GM18951 (cell line): ENCODE data around the gene AIRE.
A peak's percentile ranks its signal among the peaks of the same experiment; 100 is the strongest.

Experiments
- POLR2A ChIP-seq: IDR thresholded peaks from 4 replicates; pipeline ENCODE4 v1.6.1; 2011; ENCODE audit warnings: mild to moderate bottlenecking; ENCODE audit not compliant: insufficient read length, insufficient read depth; ENCODE audit errors: extremely low read depth
- in situ Hi-C: fragments of 300-500 bp; cut with MboI; formaldehyde crosslinking; loops from one replicate; pipeline ENCODE4 v1.12.0; 2022; ENCODE audit warnings: low sequenced_read_pairs, mixed read lengths, inconsistent platforms; ENCODE audit not compliant: unreplicated experiment

The AIRE gene

DNA sequence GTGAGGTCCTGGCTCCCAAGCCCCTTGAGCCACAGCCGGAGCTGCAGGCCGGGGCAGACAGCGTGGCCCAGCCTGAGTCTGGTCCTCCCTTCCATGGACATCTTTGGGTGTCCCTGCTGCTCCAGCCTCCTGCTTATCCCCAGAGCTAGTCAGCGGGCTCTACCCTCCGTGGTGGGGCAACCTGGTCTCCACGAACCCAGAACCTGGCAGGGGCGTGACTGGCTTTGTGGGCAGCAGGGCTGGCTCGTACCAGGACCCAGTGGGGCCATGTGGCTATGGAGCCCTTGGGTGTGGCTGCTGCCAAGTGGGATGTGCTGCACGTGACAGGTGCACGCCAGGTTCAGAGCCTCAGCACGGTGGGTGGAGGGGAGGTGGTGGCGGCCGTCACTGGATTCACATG, 35.2 kb downstream of the AIRE start:
- no peak for TF ChIP-seq POLR2A
- in situ Hi-C loops, result no loop called here

DNA sequence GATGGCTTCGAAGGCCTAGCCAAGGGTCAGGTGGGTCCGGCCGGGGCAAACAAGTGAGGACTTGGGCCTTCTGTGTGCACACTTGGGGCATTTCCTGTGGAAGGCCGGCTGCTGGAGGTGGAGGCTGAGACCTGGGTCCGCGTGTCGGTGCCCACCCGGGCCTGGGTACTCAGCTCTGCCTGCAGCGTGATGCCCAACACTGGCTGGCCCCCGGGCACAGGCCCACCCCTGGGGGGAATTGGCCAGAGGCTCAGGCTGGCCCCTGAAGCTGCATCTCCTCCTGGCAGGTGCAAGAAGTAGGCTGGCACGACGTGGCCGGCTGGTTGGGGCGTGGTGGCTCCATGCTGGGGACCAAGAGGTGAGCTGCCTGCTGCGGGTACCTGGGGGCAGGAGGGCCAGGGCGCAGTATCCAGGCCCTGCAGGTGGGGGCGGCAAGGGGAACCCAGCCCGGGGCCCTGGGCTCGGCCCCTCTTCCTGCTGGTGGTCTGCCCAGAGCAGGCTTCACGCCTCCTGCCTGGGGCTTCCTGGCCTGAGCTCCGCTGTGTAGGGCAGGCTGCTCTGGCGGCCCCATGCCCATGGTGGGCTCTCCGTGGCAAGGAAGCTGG, 36.3 kb downstream of the AIRE start:
- in situ Hi-C loops, result no loop called here
- no peak for TF ChIP-seq POLR2A

DNA sequence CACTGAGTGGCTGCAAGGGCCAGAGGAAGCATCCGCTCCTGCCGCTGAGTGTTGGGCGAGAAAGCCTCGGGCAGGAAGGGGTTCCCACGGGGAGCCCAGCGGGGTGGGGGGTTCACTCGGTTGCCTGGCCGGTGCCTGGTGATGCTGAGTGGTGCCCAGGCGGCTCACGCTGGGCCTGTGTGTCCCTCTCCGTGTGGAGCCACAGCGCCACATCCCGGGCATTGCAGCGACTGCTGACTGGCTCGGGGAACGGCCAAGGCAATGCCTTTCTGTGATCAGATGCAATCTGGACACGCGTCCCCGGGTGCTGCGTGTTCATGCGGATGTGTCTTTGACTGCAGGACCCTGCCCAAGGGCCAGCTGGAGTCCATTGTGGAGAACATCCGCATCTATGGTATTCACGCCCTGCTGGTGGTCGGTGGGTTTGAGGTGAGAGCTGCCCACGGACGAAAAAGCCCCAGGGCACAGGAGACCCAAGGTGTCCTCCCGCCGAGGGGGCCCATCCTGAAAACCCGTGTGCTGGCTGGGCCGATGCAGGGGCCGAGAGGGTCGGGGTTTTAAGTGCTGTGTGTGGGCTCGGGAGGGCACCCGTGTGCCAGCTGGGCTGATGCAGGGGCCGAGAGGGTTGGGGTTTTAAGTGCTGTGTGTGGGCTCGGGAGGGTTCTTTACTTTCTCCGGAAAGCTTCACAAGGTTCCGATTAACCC, 37.1 kb downstream of the AIRE start:
- no peak for TF ChIP-seq POLR2A
- in situ Hi-C loops, result no loop called here

DNA sequence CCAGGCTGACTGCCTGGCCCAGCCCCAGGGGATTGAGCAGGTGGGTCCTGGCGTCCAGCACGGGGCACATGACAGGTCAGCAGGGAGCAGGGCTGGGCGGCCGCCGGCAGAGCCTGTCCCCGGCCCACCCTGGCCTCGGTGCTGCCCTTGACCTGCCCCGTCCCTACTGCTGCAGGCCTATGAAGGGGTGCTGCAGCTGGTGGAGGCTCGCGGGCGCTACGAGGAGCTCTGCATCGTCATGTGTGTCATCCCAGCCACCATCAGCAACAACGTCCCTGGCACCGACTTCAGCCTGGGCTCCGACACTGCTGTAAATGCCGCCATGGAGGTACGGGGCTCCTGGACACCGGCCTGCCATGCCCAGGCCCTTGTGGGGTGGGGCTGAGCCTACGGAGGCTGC, 37.9 kb downstream of the AIRE start:
- in situ Hi-C loops, result no loop called here
- no peak for TF ChIP-seq POLR2A

DNA sequence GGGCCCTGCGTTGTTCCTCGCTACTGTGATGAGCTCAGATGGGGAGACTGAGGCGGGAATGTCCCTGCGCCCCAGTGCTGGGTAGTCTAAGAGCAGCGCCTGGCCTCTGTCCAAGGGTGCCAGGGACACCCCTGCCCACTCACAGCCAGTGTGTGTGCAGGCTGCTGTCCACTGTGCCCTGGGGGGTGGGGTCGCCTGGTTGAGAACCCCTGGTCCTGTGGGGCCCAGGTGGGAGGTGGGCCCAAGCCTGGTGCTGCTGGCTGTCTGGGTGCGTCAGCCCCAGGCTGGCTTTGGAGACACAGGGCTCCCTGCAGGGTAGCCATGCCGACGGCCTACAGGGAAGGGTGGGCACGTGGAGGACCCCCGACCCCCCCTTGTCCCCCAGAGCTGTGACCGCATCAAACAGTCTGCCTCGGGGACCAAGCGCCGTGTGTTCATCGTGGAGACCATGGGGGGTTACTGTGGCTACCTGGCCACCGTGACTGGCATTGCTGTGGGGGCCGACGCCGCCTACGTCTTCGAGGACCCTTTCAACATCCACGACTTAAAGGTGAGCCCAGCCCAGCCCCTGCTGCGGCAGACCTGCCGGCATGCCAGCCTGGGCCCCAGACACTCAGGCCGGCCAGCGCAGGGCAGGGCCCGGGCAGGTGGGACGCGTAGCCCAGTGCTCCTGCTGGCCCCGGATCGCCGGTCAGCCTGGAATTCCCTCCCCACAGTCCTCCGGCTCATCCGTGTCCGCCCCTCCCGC, 38.6 kb downstream of the AIRE start:
- in situ Hi-C loops, result no loop called here
- no peak for TF ChIP-seq POLR2A

DNA sequence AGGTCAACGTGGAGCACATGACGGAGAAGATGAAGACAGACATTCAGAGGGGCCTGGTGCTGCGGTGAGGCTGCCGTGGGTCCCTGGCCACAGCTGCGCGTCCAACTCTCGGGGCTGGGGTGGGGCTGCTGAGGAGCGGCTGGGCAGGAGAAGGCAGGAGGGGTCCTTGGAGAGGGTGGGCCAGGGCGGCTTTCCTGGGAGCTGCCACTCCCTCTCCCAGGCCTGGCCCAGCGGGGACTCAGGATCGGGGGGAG, 39.1 kb downstream of the AIRE start:
- in situ Hi-C loops, result no loop called here
- TF ChIP-seq POLR2A, result no peak

DNA sequence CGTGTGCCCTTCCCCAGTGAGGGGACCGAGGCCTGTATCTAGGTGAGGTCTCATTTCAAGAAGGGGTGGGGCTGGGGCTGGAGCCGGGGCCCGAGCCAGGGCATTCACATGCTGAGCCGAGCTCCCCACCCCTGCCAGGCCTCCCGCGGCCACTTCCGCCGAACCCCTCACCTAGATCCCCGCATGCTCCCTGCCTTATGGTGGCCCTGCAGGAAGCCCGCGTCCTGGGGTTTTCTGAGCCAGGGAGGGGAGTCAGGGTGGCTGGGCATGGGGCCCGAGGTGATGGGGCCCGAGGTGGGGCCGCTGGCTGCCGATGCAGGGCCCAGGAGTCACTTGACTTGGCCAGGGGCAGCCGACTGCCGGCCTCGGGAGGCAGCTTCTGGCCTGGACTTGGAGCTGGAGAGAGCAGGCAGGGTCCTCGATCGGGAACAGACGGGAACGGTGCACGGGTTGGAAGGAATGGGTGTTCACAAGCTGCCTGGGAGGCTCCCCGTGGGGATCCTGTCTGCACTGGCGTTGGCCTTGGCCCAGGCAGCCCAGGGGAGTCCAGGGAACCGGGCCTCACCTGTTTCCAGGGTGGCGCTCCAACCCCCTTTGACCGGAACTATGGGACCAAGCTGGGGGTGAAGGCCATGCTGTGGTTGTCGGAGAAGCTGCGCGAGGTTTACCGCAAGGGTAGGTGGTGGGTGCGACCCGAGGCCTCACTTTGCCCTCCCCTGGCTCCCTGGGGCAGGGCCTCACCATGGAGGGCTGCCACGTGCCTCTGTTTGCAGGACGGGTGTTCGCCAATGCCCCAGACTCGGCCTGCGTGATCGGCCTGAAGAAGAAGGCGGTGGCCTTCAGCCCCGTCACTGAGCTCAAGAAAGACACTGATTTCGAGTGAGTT, 40.0 kb downstream of the AIRE start:
- TF ChIP-seq POLR2A, result no peak
- in situ Hi-C loops, result no loop called here

DNA sequence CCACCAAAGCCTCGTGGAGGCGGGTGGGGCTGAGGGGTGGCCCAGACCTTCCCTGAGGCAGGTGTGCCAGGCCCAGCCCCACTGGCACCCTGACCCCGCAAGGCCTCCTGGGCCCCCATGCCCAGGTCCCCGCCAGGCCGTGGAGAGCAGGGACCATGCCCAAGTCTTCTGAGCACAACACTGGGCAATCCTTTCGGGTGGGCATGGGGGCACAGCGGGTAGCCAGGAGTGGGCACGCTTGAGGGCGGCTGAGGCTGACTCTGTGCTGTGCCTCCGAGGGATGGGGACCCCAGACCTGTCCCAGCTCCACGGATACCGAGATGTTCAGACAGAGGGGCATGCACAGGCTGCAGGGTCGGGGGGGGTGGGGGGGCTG, 40.6 kb downstream of the AIRE start:
- in situ Hi-C loops, result no loop called here
- no peak for TF ChIP-seq POLR2A

DNA sequence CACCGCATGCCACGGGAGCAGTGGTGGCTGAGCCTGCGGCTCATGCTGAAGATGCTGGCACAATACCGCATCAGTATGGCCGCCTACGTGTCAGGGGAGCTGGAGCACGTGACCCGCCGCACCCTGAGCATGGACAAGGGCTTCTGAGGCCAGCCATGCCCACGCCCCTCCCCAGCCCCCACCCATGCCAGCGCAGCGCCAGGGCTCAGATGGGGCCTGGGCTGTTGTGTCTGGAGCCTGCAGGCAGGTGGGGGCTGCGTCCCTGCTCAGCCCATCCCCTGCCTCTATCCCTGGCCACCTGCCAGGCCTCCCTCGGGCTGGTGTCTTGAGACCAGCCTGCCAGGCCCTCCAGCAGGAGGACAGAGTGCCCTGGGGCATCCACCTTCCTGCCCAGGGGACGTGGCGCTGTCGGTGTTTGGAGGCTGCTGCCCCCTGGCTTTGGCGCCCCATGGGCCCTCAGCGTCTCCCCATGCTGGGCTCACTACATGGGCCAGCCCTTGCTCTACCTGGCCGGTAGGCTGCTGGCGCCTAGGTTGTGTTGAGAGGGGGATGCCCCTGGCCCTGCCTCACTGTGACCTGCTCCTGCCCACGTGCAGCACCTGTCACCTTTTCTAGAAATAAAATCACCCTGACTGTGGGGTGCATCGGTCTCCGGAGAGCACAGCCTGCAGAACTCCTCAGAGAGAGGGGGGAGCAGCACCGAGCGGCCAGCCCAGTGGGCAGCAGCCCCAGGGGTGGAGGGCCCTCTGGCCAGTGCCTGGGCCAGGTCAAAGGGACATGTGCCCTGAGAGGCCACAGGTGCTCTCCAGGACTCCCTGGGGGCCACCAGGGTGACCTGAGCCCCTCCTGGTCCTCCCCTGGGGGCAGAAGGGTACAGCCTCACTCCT, 41.3 kb downstream of the AIRE start:
- in situ Hi-C loops, result no loop called here
- TF ChIP-seq POLR2A, result peak; percentile 4

DNA sequence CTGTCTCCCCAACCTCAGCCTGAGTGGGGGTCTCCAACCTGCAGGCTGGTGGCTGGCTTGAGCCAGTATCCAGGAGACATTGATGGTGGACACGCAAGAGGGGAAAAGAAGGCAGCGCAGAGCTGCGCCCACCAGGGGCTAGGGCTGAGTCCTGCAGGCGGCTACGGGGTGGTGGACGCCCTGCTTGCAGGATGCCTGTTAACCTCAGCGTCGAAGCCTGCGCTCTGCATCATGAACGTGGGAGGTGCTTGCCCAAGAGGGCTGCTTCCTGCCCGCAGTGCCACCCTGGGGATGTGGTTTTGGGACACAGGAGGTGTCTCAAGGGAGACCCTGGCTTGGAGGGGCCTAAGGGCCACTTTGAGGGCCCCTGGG, 41.9 kb downstream of the AIRE start:
- TF ChIP-seq POLR2A, result no peak
- in situ Hi-C loops, result no loop called here

DNA sequence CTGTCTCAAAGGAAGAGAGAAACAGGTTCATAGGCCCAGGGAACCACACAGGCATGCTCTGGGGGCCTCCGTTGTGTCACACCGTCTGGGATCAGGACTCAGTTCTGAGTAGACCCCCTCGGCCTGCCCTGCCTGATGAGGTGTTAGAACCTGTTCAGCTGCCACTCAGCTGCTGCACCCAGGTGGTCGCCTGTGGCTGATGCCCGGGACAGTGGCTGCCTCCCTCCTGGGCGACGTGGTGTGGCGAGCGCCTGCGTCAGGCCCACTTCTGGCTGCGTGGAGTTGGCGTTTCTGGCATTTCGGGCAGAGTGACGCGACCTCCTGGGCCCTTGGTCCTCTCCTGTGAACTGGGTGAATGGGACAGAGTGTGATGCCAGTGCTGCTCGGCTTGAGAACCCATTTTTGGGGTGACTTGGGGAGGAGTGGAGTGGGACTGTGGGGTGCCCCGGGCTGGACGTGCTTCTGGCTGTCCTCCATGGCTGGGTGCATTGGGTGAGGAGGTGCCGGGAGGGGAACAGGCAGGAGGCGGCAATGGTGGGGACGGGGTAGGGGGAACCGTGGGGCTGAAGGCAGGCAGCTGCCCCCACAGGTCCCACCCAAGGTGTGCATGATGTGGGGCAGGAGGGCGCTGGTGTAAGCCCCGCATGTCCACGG, 42.7 kb downstream of the AIRE start:
- in situ Hi-C loops, result no loop called here
- TF ChIP-seq POLR2A, result no peak

DNA sequence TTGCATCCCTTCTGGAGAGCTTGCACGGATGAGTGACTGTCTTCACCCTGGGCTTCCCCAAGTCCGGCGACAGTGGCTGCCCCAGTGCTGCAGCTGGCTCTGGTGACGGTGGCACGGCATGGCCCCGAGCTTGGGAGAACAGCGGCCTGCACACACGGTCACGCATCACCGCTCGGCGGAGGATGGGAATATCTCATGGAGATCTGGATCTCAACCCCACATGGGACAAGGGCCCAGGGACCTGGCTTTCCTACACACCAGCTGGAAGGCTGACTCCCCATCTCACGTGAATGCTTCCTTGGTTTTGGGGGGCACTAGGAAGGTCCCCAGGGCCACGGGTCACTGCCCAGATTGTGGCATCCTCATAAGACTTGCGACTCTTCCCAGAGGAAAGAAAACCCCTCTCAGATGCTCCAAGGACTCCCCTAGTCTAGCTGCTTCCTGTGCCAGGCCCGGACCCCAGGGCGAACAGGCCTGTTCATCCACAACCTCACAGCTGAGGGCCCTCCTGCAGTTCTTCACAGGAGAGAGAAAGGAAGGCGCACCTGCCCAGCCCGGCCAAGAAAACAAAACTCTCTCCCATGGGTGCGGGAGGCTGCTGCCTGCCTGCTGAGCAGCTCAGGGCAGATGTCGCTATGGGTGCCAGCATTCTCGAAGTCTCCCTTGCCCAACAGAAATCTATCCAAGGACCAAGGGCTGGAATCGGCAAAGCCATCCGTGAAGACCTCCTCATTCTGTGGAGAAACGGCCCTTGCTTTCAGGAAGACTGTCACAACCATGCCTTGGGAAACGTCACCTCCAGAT, 43.6 kb downstream of the AIRE start:
- in situ Hi-C loops, result no loop called here
- TF ChIP-seq POLR2A, result no peak
